ENCODE results near the gene ZFYVE21. TPM values are rescaled to one million over a fixed set of nuclear protein-coding genes. Genes with fewer than 3 reads are reported as not detected.

The ZFYVE21 gene
- total and polyA plus RNA-seq, 10 donors, result 21.8 to 71.1 (median 46.0) TPM

DNA sequence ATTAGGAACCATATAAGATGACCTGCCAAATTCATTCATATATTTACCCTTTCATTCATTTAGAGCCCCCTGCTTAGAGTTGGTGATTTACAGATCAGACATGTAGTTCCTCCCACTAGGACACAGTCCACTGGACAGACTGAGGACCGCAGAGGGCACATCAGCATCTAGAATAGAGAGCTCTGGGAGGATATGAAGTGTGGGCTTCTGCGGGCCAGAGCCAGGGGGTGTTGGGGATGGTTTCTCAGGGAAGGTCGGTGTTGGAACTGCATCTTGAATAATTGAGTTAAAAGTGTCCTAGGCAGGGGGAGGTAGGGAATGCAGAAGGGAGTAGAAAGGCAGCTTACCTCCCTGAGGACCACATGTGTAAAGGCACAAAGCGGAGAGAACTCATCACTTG is 43.7 kb upstream of the ZFYVE21 start:
- no peak for TF ChIP-seq POLR2A (IDR thresholded peaks at IDR 0.05)
- TF ChIP-seq, protein P1, sequence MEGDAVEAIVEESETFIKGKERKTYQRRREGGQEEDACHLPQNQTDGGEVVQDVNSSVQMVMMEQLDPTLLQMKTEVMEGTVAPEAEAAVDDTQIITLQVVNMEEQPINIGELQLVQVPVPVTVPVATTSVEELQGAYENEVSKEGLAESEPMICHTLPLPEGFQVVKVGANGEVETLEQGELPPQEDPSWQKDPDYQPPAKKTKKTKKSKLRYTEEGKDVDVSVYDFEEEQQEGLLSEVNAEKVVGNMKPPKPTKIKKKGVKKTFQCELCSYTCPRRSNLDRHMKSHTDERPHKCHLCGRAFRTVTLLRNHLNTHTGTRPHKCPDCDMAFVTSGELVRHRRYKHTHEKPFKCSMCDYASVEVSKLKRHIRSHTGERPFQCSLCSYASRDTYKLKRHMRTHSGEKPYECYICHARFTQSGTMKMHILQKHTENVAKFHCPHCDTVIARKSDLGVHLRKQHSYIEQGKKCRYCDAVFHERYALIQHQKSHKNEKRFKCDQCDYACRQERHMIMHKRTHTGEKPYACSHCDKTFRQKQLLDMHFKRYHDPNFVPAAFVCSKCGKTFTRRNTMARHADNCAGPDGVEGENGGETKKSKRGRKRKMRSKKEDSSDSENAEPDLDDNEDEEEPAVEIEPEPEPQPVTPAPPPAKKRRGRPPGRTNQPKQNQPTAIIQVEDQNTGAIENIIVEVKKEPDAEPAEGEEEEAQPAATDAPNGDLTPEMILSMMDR (IDR thresholded peaks at IDR 0.05 in 8 of 11, conservative IDR thresholded peaks at IDR 0.05 in 3 of 11), result no peak
- no peak for TF ChIP-seq POLR2AphosphoS5 (IDR thresholded peaks at IDR 0.05)
- H3K4me1 ChIP-seq, result no peaks in the 10 kb centered on the region
- DNase-seq, result no peak
- 94 to 98% (median 95%) methylated on average over 4 of the region's 4 CpGs for WGBS, 5 donors
- H3K27me3 ChIP-seq (replicated peaks in 1 of 7), result no peaks in the 10 kb centered on the region
- intact Hi-C loops (cut with DNase I; ENCODE audit: low total_unique reads), result no loop called here
- H3K36me3 ChIP-seq, result peaks cover 3 to 100% (median 99%) of the 10 kb centered on the region in 6 donors
- no peak overlapping the region for H3K4me3 ChIP-seq
- H3K9me3 ChIP-seq, result no peaks in the 10 kb centered on the region
- no peak overlapping the region for H3K27ac ChIP-seq

DNA sequence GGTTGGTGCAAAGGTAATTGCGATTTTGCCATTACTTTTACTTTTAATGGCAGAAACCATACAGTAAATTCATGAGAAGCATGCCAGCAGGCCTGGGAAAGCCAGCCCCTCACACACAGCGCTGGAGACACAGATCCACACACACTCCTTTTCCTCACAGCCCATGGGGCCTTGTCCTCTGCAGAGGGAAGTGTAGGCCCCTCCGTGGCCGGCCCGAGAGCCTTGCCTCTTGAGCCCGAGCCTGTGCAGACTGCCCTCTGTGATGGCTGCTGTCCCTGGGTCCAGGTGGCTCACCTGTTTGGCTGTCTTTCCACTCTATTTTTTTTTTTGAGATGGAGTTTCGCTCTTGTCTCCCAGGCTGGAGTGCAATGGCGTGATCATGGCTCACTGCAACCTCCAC is 39.7 kb upstream of the ZFYVE21 start:
- peaks cover 3 to 100% (median 98%) of the 10 kb centered on the region in 6 donors for H3K36me3 ChIP-seq

DNA sequence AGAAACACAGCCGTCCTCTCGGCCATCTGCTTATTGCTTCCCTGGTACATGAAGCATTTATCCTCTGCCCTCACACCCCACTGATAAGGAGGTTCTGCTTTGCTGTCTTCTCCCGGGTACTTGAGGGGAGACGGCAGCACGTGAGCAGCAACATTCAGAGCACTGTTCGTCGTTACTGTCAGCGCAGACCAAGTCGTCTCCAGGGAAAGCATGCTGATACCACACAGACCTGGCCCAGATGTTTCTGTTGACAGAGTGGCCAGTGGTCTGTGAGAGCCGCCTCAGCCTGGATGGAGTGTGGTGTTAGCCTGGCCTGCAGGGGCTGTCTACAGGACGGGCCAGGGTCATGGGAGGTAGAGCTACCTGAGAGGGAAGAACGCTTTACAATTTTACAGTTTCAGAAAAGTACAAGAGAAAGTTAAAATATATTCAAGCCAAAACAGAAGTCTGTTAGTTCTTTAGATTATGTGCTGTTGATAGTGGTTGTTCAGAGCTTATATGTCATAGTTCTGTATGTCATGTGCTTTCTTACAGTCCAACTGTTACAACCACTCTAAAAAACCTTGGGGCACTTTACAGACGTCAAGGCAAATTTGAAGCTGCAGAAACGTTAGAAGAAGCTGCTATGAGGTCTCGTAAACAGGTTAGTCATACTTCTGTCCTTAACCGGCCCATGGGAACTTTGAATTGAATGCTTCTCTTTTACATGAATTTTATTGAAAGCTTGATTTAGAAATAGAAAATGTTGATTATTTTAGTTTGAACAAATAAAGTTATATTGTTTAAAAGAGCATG is 38.5 kb upstream of the ZFYVE21 start:
- intact Hi-C loops (cut with DNase I; ENCODE audit: low total_unique reads), result no loop called here
- H3K9me3 ChIP-seq, result no peaks in the 10 kb centered on the region
- H3K27me3 ChIP-seq (replicated peaks in 1 of 7), result no peaks in the 10 kb centered on the region
- WGBS, 5 donors, result 81 to 92% (median 87%) methylated on average over 16 of the region's 16 CpGs
- DNase-seq, result no peak
- H3K36me3 ChIP-seq, result peaks cover 3 to 100% (median 98%) of the 10 kb centered on the region in 6 donors
- no peak overlapping the region for H3K27ac ChIP-seq
- no peak overlapping the region for H3K4me3 ChIP-seq
- TF ChIP-seq POLR2A (IDR thresholded peaks at IDR 0.05), result no peak
- TF ChIP-seq, protein P1 (IDR thresholded peaks at IDR 0.05 in 8 of 11, conservative IDR thresholded peaks at IDR 0.05 in 3 of 11), result no peak
- peaks cover 7 to 30% (median 15%) of the 10 kb centered on the region in 6 donors for H3K4me1 ChIP-seq

More for the DNA sequence above, 39.7 kb upstream of the ZFYVE21 start:
- peaks cover 7 to 30% (median 15%) of the 10 kb centered on the region in 6 donors for H3K4me1 ChIP-seq
- H3K9me3 ChIP-seq, result no peaks in the 10 kb centered on the region
- DNase-seq, result no peak
- H3K27ac ChIP-seq, result no peak overlapping the region
- TF ChIP-seq POLR2AphosphoS5 (IDR thresholded peaks at IDR 0.05) (peak in 2 of 3 donors; percentile 19 to 56), POLR2A (IDR thresholded peaks at IDR 0.05) (no peak)
- intact Hi-C loops (cut with DNase I; ENCODE audit: low total_unique reads), result no loop called here
- no peak overlapping the region for H3K4me3 ChIP-seq
- WGBS, 5 donors, result 92 to 99% (median 97%) methylated on average over 8 of the region's 8 CpGs
- no peaks in the 10 kb centered on the region for H3K27me3 ChIP-seq (replicated peaks in 1 of 7)

DNA sequence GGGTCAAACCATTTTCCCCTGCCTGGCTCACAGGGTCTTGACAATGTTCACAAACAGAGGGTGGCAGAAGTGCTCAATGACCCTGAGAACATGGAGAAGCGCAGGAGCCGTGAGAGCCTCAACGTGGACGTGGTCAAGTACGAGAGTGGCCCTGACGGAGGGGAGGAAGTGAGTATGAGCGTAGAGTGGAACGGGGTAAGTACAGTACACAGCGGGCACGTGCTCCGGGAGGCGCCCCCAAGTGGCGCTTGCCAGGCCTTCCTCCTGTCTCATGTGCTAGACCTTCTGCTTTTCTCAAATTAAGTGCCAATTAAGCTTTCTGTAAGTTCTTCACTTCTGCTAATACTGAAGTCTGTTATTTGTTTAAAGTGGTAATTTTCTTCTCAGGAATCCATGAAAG is 36.3 kb upstream of the ZFYVE21 start:
- Histone ChIP-seq H3K36me3 (peaks cover 3 to 100% (median 96%) of the 10 kb centered on the region in 6 donors), H3K9me3 (no peaks in the 10 kb centered on the region), H3K4me1 (peaks cover 7 to 30% (median 15%) of the 10 kb centered on the region in 6 donors), H3K27me3 (replicated peaks in 1 of 7) (no peaks in the 10 kb centered on the region), H3K27ac (peak overlapping the region; percentile 27 to 67 (median 60)), H3K4me3 (no peak overlapping the region)
- TF ChIP-seq POLR2A (IDR thresholded peaks at IDR 0.05) (no peak), POLR2AphosphoS5 (IDR thresholded peaks at IDR 0.05) (peak; percentile 70 to 74 (median 72))
- TF ChIP-seq, protein P1 (IDR thresholded peaks at IDR 0.05 in 8 of 11, conservative IDR thresholded peaks at IDR 0.05 in 3 of 11), result peak; percentile 38 to 76 (median 61)
- peak; percentile 91 for DNase-seq
- WGBS, 5 donors, result 13 to 27% (median 19%) methylated on average over 13 of the region's 13 CpGs
- intact Hi-C loops (cut with DNase I; ENCODE audit: low total_unique reads), result no loop called here

Measured in spleen (tissue), 11 donors.